ENCODE measurements around the gene PDGFD.

GRCh38 chr11:104053743-104054478 is 110.0 kb downstream of the PDGFD start:
- no peak for TF ChIP-seq EP300 (IDR thresholded peaks at IDR 0.05)
- TF ChIP-seq, protein P1, sequence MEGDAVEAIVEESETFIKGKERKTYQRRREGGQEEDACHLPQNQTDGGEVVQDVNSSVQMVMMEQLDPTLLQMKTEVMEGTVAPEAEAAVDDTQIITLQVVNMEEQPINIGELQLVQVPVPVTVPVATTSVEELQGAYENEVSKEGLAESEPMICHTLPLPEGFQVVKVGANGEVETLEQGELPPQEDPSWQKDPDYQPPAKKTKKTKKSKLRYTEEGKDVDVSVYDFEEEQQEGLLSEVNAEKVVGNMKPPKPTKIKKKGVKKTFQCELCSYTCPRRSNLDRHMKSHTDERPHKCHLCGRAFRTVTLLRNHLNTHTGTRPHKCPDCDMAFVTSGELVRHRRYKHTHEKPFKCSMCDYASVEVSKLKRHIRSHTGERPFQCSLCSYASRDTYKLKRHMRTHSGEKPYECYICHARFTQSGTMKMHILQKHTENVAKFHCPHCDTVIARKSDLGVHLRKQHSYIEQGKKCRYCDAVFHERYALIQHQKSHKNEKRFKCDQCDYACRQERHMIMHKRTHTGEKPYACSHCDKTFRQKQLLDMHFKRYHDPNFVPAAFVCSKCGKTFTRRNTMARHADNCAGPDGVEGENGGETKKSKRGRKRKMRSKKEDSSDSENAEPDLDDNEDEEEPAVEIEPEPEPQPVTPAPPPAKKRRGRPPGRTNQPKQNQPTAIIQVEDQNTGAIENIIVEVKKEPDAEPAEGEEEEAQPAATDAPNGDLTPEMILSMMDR (IDR thresholded peaks at IDR 0.05), result no peak

Data from tibial nerve (tissue), 4 donors.